Measurements from ENCODE around the gene NR6A1.

NR6A1 gene

DNA sequence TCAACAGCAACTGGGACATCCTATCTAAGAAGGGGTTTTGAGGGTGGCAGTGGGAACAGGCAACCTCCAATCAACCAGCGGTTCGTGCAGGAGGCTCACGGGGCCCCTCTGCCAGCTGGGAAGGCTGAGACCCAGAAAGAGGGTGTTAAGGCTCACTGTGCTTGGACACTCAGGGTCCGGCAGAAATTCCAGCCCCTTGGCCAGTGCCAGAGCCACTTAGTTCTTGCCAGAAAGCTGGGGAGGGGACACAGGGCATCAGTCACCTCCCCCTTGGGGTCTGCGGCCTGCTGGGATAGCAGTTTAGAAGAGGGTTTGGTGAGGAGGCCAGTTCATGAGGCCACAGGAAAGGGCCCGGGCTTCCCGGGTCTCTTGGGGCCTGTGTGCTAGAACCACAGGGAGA lies 300.4 kb downstream of the NR6A1 start:
- DNase-seq (ENCODE audit: low read depth): no peak

GRCh38 chr9:124470306-124470705 lies 300.8 kb downstream of the NR6A1 start:
- DNase-seq (ENCODE audit: low read depth): no peak

DNA sequence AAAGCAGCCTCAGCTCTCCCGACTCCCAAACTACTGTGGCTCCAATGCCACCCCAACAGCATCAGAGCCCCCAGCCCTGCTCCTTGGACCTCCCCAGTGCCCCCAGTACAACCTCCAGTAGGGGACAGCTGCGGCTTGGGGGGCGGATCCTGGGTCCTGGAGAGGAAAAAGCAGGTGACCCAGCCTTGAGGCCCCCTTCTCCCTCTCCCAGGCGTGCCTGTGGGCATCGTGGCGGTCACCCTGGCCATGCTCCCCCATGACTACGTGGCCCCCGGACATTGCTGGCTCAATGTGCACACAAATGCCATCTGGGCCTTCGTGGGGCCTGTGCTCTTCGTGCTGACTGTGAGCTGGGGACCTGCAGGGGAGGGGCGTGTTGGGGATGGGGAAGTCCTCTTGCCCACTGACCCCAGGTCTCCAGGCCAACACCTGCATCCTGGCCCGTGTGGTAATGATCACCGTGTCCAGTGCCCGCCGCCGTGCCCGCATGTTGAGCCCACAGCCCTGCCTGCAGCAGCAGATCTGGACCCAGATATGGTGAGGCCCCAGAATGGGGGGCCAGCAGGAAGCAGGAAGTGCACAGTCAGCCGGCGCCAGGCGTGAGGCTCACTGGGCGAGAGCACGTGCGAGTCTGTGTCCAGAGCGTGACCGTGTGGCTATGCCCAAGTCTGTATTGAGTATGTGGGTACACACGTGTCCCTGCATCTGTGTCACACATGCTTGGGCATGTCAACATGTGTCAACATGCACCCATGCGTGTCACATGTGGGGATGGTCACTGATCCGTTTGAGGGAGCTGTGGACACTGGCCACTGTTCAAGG lies 301.9 kb downstream of the NR6A1 start:
- DNase-seq (ENCODE audit: low read depth): no peak

DNA sequence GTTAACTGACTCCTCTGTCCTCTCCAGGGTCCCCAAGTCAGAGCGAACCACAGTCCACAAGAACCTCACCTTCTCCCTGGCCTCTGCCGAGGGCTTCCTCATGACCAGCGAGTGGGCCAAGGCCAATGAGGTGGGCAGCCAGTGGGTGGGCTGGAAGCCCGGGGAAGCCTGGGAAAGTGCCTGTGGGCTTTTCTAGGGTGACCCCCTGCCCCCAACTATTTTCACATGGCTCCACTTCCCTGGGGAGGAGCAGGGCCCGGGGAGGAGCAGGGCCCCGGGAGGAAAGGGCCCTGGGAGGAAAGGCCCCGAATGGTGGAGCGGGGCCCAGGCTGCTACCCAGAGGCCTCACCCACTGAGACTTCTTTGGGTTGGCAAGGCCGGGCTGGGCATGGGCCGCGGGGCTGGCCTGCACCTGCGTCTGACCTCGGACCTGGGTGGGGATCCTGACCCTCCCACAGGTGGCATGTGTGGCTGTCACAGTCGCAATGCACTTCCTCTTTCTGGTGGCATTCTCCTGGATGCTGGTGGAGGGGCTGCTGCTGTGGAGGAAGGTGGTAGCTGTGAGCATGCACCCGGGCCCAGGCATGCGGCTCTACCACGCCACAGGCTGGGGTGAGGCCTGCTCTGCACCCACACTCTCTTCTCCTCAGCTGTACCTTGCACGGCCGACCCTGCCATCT lies 302.9 kb downstream of the NR6A1 start:
- DNase-seq (ENCODE audit: low read depth): no peak

DNA sequence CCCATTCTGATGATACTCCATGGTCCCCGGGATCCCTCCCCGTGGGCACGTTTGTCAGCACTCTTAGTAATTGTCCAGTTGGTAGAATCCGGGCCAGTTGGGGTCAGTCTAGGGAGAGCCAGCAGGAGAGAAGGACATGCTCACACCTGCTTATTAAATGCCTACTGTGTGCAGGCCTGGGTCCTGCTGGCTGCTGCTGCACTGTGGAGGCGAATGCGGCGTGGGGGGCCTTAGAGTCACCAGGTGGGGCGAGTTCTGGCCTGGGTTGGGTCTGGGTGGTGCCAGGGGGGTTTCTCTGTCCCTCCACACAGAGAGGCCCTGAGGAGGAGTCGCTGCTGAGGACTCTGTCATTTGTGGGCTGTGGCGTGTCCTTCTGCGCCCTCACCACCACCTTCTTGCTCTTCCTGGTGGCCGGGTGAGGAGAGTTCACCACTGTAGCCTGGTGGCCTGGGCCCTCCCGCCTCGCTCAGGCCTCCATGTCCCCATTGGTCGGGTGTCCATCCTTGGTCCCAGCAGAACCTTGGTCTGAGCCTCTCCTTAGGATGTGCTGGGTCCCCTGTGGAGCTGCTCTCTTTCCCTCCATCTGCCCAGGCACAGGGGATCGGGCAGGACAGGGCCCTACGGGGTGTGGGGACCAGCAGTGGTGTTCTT lies 303.6 kb downstream of the NR6A1 start:
- no peak for DNase-seq (ENCODE audit: low read depth)
